Measurements from ENCODE around the gene DIP2A. TPM values are rescaled to one million over a fixed set of nuclear protein-coding genes. Genes with fewer than 3 reads are reported as not detected.

DIP2A gene
- total RNA-seq, 2 experiments from 2014 or later = 61.2 to 66.1 TPM

GRCh38 chr21:46597031-46597430 is 138.3 kb downstream of the DIP2A start:
- Mint-ChIP-seq H3K27ac (no peak overlapping the region), H3K27me3 (no peaks in the 10 kb centered on the region), H3K4me3 (no peak overlapping the region), H3K9me3 (no peaks in the 10 kb centered on the region), H3K36me3 (ENCODE audit: low read depth) (peaks cover 8% of the 10 kb centered on the region), H3K4me1 (ENCODE audit: low read depth) (peaks cover 17% of the 10 kb centered on the region)
- CTCF ChIA-PET = no interaction called here
- H3K4me1 ChIP-seq (ENCODE audit: insufficient read depth, low read length) = peaks cover 12% of the 10 kb centered on the region
- no peak overlapping the region for H3K4me3 ChIP-seq (ENCODE audit: low read length)
- no peak for TF ChIP-seq CTCF (IDR thresholded peaks at IDR 0.05)
- H3K9me3 ChIP-seq (ENCODE audit: control insufficient read depth in 1 of 2, insufficient read depth in 1 of 2, low read length in 2 of 2) = peaks cover 8 to 24% of the 10 kb centered on the region in 2 experiments
- no peaks in the 10 kb centered on the region for H3K27me3 ChIP-seq (ENCODE audit: control insufficient read depth in 1 of 2, insufficient read depth in 2 of 2, low read length in 2 of 2)
- no peaks in the 10 kb centered on the region for H3K36me3 ChIP-seq (ENCODE audit: insufficient read depth, low read length)
- ATAC-seq (ENCODE audit: poor library complexity) = no peak
- H3K27ac ChIP-seq (ENCODE audit: low read depth in 1 of 2, low read length in 2 of 2) = no peak overlapping the region
- intact Hi-C loops (cut with DNase I, micrococcal nuclease) = no loop called here
- DNase-seq = no peak
- POLR2A ChIA-PET = no interaction called here

- no peak overlapping the region for H3K27ac Mint-ChIP-seq
- no peak for DNase-seq
- no peak overlapping the region for H3K4me3 Mint-ChIP-seq
- H3K36me3 Mint-ChIP-seq (ENCODE audit: low read depth) = peaks cover 4% of the 10 kb centered on the region
- Histone ChIP-seq H3K27me3 (ENCODE audit: control insufficient read depth in 1 of 2, insufficient read depth in 2 of 2, low read length in 2 of 2) (no peaks in the 10 kb centered on the region), H3K27ac (ENCODE audit: low read depth in 1 of 2, low read length in 2 of 2) (no peak overlapping the region), H3K4me3 (ENCODE audit: low read length) (no peak overlapping the region), H3K4me1 (ENCODE audit: insufficient read depth, low read length) (peaks cover 12% of the 10 kb centered on the region), H3K9me3 (ENCODE audit: control insufficient read depth in 1 of 2, insufficient read depth in 1 of 2, low read length in 2 of 2) (peaks cover 8 to 17% of the 10 kb centered on the region in 2 experiments), H3K36me3 (ENCODE audit: insufficient read depth, low read length) (no peaks in the 10 kb centered on the region)
- ChIA-PET CTCF (no interaction called here), POLR2A (interaction anchor here (1.4 kb wide), 1 partner anchor 23 kb away, joined by 3 read pairs; no protein-coding TSS in a partner anchor)
- peaks cover 22% of the 10 kb centered on the region for H3K4me1 Mint-ChIP-seq (ENCODE audit: low read depth)
- no peaks in the 10 kb centered on the region for H3K9me3 Mint-ChIP-seq
- intact Hi-C loops (cut with DNase I, micrococcal nuclease) = no loop called here
- TF ChIP-seq CTCF (IDR thresholded peaks at IDR 0.05) = no peak
- no peak for ATAC-seq (ENCODE audit: poor library complexity)
- H3K27me3 Mint-ChIP-seq = no peaks in the 10 kb centered on the region
These were observed 139.2 kb downstream of the DIP2A start for GRCh38 chr21:46597896-46598343.

GRCh38 chr21:46598581-46599572 is 140.2 kb downstream of the DIP2A start:
- Mint-ChIP-seq H3K4me1 (ENCODE audit: low read depth) (peaks cover 23% of the 10 kb centered on the region), H3K27me3 (no peaks in the 10 kb centered on the region), H3K36me3 (ENCODE audit: low read depth) (no peaks in the 10 kb centered on the region), H3K9me3 (no peaks in the 10 kb centered on the region), H3K27ac (no peak overlapping the region), H3K4me3 (no peak overlapping the region)
- Histone ChIP-seq H3K4me1 (ENCODE audit: insufficient read depth, low read length) (peaks cover 12% of the 10 kb centered on the region), H3K27me3 (ENCODE audit: control insufficient read depth in 1 of 2, insufficient read depth in 2 of 2, low read length in 2 of 2) (no peaks in the 10 kb centered on the region), H3K36me3 (ENCODE audit: insufficient read depth, low read length) (no peaks in the 10 kb centered on the region), H3K27ac (ENCODE audit: low read depth in 1 of 2, low read length in 2 of 2) (no peak overlapping the region), H3K9me3 (ENCODE audit: control insufficient read depth in 1 of 2, insufficient read depth in 1 of 2, low read length in 2 of 2) (peaks cover 8 to 14% of the 10 kb centered on the region in 2 experiments), H3K4me3 (ENCODE audit: low read length) (no peak overlapping the region)
- no peak for ATAC-seq (ENCODE audit: poor library complexity)
- no peak for DNase-seq
- ChIA-PET POLR2A (interaction anchor here (1.4 kb wide), 1 partner anchor 22 kb away, joined by 3 read pairs; no protein-coding TSS in a partner anchor), CTCF (no interaction called here)
- TF ChIP-seq CTCF (IDR thresholded peaks at IDR 0.05) = no peak
- intact Hi-C loops (cut with DNase I, micrococcal nuclease) = no loop called here
